Progenitor cell of endocrine pancreas (in vitro differentiated cells): ENCODE results near the gene SNRPD2. TPM values are rescaled to one million over a fixed set of nuclear protein-coding genes. Genes with fewer than 3 reads are reported as not detected.

Source experiments
- DNase-seq: peaks from one replicate; pipeline ENCODE4 v3.0.0; 2021; ENCODE audit warnings: low spot score; ENCODE audit not compliant: unreplicated experiment
- H3K27ac Mint-ChIP-seq: 2 replicates; pipeline ENCODE4 v1.8.0; 2021; ENCODE audit warnings: mild to moderate bottlenecking, moderate library complexity, mixed read lengths
- H3K27me3 Mint-ChIP-seq: 2 replicates; pipeline ENCODE4 v1.8.0; 2021; ENCODE audit warnings: mixed read lengths
- H3K36me3 Mint-ChIP-seq: 2 replicates; pipeline ENCODE4 v1.8.0; 2022; ENCODE audit warnings: mixed read lengths; ENCODE audit not compliant: insufficient read depth
- H3K4me1 Mint-ChIP-seq: 2 replicates; pipeline ENCODE4 v1.8.0; 2021; ENCODE audit warnings: low read depth, mixed read lengths
- H3K4me3 Mint-ChIP-seq: 2 replicates; pipeline ENCODE4 v1.8.0; 2021; ENCODE audit warnings: low read depth, mild to moderate bottlenecking, moderate library complexity, mixed read lengths
- H3K9me3 Mint-ChIP-seq: 2 replicates; pipeline ENCODE4 v1.8.0; 2021; ENCODE audit warnings: low read depth, mixed read lengths
- total RNA-seq: library from RNA; stranded (reverse); gene quantifications from 2 replicates; pipeline ENCODE4 v1.2.1, GENCODE V29; 2021
- TF ChIP-seq, protein P1 (sequence below): fragments of 200-600 bp; sonication (generic); IDR thresholded peaks from one replicate; pipeline ENCODE4 v1.5.0; 2021; ENCODE audit warnings: antibody characterized with exemption, mild to moderate bottlenecking; ENCODE audit not compliant: unreplicated experiment

SNRPD2 gene
- total RNA-seq, 1 donor from 2014 or later = 401 TPM

- TF ChIP-seq, protein P1, sequence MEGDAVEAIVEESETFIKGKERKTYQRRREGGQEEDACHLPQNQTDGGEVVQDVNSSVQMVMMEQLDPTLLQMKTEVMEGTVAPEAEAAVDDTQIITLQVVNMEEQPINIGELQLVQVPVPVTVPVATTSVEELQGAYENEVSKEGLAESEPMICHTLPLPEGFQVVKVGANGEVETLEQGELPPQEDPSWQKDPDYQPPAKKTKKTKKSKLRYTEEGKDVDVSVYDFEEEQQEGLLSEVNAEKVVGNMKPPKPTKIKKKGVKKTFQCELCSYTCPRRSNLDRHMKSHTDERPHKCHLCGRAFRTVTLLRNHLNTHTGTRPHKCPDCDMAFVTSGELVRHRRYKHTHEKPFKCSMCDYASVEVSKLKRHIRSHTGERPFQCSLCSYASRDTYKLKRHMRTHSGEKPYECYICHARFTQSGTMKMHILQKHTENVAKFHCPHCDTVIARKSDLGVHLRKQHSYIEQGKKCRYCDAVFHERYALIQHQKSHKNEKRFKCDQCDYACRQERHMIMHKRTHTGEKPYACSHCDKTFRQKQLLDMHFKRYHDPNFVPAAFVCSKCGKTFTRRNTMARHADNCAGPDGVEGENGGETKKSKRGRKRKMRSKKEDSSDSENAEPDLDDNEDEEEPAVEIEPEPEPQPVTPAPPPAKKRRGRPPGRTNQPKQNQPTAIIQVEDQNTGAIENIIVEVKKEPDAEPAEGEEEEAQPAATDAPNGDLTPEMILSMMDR = no peak
- no peak overlapping the region for H3K27ac Mint-ChIP-seq
- no peak for DNase-seq
- H3K36me3 Mint-ChIP-seq = peaks cover 14% of the 10 kb centered on the region
- H3K4me1 Mint-ChIP-seq = peaks cover 28% of the 10 kb centered on the region
- no peaks in the 10 kb centered on the region for H3K9me3 Mint-ChIP-seq
- H3K4me3 Mint-ChIP-seq = no peak overlapping the region
- H3K27me3 Mint-ChIP-seq = no peaks in the 10 kb centered on the region
Observed at GRCh38 chr19:45715139-45715538, 23.4 kb upstream of the SNRPD2 start.

DNA sequence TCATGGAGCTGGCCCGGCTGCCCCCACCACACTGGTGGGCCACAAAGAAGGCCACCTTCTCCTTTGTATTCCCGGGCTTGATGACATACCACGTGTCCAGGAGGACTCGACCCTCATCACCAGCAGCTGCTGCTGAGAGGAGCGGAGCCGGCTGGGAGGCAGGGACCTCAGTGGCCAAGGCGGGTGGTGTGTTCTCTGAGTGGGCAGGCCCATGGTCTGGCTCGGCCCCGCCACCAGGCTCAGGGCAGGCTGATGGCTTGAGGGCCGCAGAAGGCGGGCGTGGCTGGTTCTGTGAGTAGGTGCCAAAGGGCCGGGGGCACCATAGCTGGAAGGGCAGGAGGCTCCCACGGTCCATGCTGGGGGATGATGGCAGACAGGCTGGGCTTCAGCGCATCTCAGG is 21.4 kb upstream of the SNRPD2 start:
- TF ChIP-seq, protein P1 = no peak
- no peak overlapping the region for H3K27ac Mint-ChIP-seq
- no peaks in the 10 kb centered on the region for H3K9me3 Mint-ChIP-seq
- peaks cover 22% of the 10 kb centered on the region for H3K4me1 Mint-ChIP-seq
- peaks cover 14% of the 10 kb centered on the region for H3K36me3 Mint-ChIP-seq
- no peak for DNase-seq
- no peak overlapping the region for H3K4me3 Mint-ChIP-seq
- no peaks in the 10 kb centered on the region for H3K27me3 Mint-ChIP-seq

DNA sequence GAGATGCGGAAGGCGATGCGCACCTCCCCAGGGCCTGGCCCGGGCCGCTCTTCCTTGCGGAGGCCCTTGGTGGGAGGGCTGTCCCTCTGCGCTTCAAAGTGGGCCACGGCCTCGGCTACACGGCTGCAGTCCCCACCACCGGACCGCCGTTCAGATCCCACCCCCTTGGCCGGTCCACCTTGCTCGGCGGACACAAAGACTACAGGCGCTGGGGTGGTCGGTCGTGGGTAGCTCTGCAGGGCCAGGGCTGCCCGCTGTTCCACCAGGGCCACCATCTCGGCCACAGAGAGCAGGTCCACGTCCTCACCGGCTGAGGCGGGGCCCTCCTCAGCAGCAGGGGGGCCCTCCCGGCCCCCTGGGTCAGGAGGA is 20.9 kb upstream of the SNRPD2 start:
- TF ChIP-seq, protein P1 = no peak
- H3K27me3 Mint-ChIP-seq = no peaks in the 10 kb centered on the region
- no peaks in the 10 kb centered on the region for H3K9me3 Mint-ChIP-seq
- H3K4me1 Mint-ChIP-seq = peaks cover 18% of the 10 kb centered on the region
- no peak for DNase-seq
- no peak overlapping the region for H3K4me3 Mint-ChIP-seq
- peaks cover 14% of the 10 kb centered on the region for H3K36me3 Mint-ChIP-seq
- H3K27ac Mint-ChIP-seq = no peak overlapping the region

DNA sequence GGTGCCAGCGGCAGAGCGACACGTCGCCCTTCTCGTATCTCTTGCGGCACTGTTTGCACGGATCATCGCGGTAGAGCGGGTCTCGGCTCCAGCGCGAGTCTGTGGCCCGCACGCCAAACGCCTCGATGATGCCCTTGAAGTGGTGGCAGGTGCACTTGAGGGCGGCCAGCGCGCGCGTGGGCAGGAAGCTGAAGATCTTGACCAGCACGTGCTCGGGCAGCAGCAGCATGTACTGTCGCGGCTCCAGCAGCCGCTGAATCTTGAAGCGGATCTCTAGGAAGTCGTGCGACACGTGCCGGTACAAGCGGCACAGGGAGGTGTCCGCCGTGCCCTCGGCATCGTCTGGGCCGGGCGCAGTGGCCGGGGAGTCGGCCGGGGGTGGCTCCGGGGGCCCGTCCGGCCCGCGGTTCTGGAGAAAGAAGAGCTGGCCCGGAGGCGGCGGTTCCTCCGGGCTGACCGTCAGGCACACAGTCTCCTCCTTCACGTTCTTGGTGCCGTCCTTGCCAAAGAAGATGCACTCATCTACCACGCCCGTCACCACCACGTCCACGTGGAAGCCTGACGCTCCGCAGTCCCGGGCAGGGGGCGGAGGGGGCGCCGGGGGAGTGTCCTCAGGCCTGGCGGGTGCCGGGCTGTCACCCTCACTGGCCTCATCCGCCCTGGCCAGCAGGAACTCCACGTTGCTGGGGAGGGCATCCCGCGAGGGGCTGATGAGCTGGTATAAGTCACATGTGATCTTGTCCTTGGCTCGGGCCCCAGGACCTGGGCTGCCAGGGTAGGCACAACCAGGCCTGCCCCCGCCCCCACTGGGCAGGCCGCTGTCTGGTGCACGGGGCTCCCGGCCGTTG is 20.3 kb upstream of the SNRPD2 start:
- no peaks in the 10 kb centered on the region for H3K27me3 Mint-ChIP-seq
- no peak for DNase-seq
- no peak overlapping the region for H3K4me3 Mint-ChIP-seq
- H3K9me3 Mint-ChIP-seq = no peaks in the 10 kb centered on the region
- TF ChIP-seq, protein P1 = no peak
- H3K27ac Mint-ChIP-seq = peak overlapping the region; percentile 73
- peaks cover 14% of the 10 kb centered on the region for H3K4me1 Mint-ChIP-seq
- peaks cover 14% of the 10 kb centered on the region for H3K36me3 Mint-ChIP-seq

DNA sequence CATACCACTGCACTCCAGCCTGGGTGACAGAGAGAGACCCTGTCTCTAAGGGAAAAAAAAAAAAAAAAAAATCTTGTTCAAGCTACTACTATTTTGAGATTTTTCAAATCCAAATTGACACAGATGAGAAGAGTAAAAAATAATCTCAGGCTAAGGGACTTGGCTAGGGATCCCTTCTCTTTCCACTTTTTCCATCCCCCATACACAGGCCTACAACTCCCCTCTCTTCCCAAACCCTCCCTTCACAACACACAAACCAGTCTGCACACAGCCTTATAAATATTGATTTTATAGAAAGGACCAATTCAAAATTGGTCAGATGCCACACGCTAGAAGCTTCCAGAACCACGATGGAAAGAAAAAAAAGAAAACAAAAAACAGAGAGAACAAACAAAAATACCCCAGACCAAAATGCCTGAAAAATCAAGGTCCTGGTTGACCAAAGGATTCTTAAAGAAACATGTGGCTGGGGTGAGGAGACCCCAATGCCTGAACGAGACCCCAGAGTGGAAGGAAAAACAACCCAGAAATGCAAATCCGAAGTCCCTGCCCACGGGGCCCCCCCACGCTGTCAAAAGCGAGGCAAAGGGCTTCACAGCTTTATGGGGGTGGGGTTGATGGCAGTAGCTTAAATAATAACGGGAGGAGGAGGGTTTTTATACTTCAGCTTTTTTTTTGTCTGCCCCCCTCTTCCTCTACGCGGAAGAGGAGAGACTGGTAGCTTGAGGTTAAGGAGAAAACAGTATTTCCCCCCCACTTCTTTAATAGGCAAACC is 18.8 kb upstream of the SNRPD2 start:
- H3K4me3 Mint-ChIP-seq = no peak overlapping the region
- H3K9me3 Mint-ChIP-seq = no peaks in the 10 kb centered on the region
- no peak for DNase-seq
- H3K27me3 Mint-ChIP-seq = no peaks in the 10 kb centered on the region
- TF ChIP-seq, protein P1 = no peak
- H3K4me1 Mint-ChIP-seq = peaks cover 3% of the 10 kb centered on the region
- H3K27ac Mint-ChIP-seq = no peak overlapping the region
- peaks cover 14% of the 10 kb centered on the region for H3K36me3 Mint-ChIP-seq
